Prostate gland (tissue), 2 donors: ENCODE results near the gene STAT2.

Experiments used
- CTCF ChIP-seq, 4 experiments: fragments of 200-600 bp in 2 of 4; fragments of 450-650 bp in 2 of 4; sonication (generic) in 2 of 4; IDR thresholded peaks; 1 replicate in 3 of 4; 2 replicates in 1 of 4; pipeline ENCODE4 v1.5.1; 2016 to 2019; ENCODE audit warnings: antibody characterized with exemption in 4 of 4, mild to moderate bottlenecking in 2 of 4, moderate library complexity in 2 of 4
- POLR2A ChIP-seq: fragments of 450-650 bp; IDR thresholded peaks from one replicate; pipeline ENCODE4 v1.6.1; 2016; ENCODE audit warnings: antibody characterized with exemption, mild to moderate bottlenecking

- TF ChIP-seq POLR2A (no peak), CTCF (IDR thresholded peaks at IDR 0.05) (no peak)
These were observed 23.3 kb downstream of the STAT2 start for GRCh38 chr12:56336361-56337167.
